Measurements from ENCODE around the gene CFAP46. TPM values are rescaled to one million over a fixed set of nuclear protein-coding genes. Genes with fewer than 3 reads are reported as not detected.

The CFAP46 gene
- total and polyA plus RNA-seq, 2 of the 8 experiments (the other 6 are each of a cell fraction or from before 2014, with no cell fraction given): 2.6 to 4.8 TPM

GRCh38 chr10:132925614-132926013 lies 16.8 kb downstream of the CFAP46 start (continued):
- TF ChIP-seq CTCF (IDR thresholded peaks at IDR 0.05; ENCODE audit: control extremely low read depth in 1 of 3, insufficient read depth in 1 of 3, low read depth in 1 of 3, low read length in 3 of 3): no peak
- no peak for TF ChIP-seq POLR2AphosphoS5 (IDR thresholded peaks at IDR 0.05; ENCODE audit: low read depth, low read length)
- no peak for TF ChIP-seq ASH2L (IDR thresholded peaks at IDR 0.05; ENCODE audit: low read length)
